ENCODE data around the gene TIE1.

- no peak for TF ChIP-seq CTCF (IDR thresholded peaks at IDR 0.05; ENCODE audit: extremely low read depth in 1 of 2, insufficient read depth in 1 of 2, low read depth in 1 of 2, low read length in 2 of 2)
- no peak for TF ChIP-seq POLR2A (IDR thresholded peaks at IDR 0.05; ENCODE audit: low read depth, low read length)
- no peak for TF ChIP-seq POLR2AphosphoS5 (IDR thresholded peaks at IDR 0.05; ENCODE audit: insufficient read depth, low read depth, low read length)
- TF ChIP-seq EZH2 (IDR thresholded peaks at IDR 0.05; ENCODE audit: borderline replicate concordance, low read depth, low read length, severe bottlenecking), result no peak
- TF ChIP-seq MAX (IDR thresholded peaks at IDR 0.05; ENCODE audit: insufficient read depth, insufficient read length), result no peak
Measured at GRCh38 chr1:43368646-43369020, 67.9 kb downstream of the TIE1 start.
